ENCODE measurements around the gene SPOCK3. TPM values are rescaled to one million over a fixed set of nuclear protein-coding genes. Genes with fewer than 3 reads are reported as not detected.
"Not testable (repeated sequence)": the region's sequence is repeated elsewhere in the genome, so short reads cannot be mapped to it uniquely, and the experiment has no call there.

The SPOCK3 gene
- total RNA-seq, 3 donors from 2014 or later, result not detected

GRCh38 chr4:166724369-166724768, 509.9 kb downstream of the SPOCK3 start:
- DNase-seq, result no peak
- Mint-ChIP-seq H3K27me3 (ENCODE audit: low read depth) (no peaks in the 10 kb centered on the region), H3K9me3 (peaks cover 12% of the 10 kb centered on the region)

GRCh38 chr4:166723532-166724140, 510.7 kb downstream of the SPOCK3 start:
- H3K27me3 Mint-ChIP-seq (ENCODE audit: low read depth), result no peaks in the 10 kb centered on the region
- no peak overlapping the region for H3K4me3 Mint-ChIP-seq
- H3K9me3 Mint-ChIP-seq, result peaks cover 12% of the 10 kb centered on the region
- H3K36me3 Mint-ChIP-seq (ENCODE audit: insufficient read depth), result no peaks in the 10 kb centered on the region
- ATAC-seq (no peak), DNase-seq (no peak)
- H3K4me1 Mint-ChIP-seq (ENCODE audit: low read depth), result no peaks in the 10 kb centered on the region

More at GRCh38 chr4:166724369-166724768, 509.9 kb downstream of the SPOCK3 start:
- no peak for ATAC-seq
- H3K36me3 Mint-ChIP-seq (ENCODE audit: insufficient read depth), result no peaks in the 10 kb centered on the region
- H3K4me1 Mint-ChIP-seq (ENCODE audit: low read depth), result no peaks in the 10 kb centered on the region
- H3K4me3 Mint-ChIP-seq, result no peak overlapping the region

- not testable (repeated sequence) for ATAC-seq
Measured at GRCh38 chr4:166715748-166716713, 518.3 kb downstream of the SPOCK3 start.

GRCh38 chr4:166700592-166700991, 533.7 kb downstream of the SPOCK3 start:
- no peak for ATAC-seq
- H3K27me3 Mint-ChIP-seq (ENCODE audit: low read depth), result no peaks in the 10 kb centered on the region

More at GRCh38 chr4:166715748-166716713, 518.3 kb downstream of the SPOCK3 start:
- H3K4me3 Mint-ChIP-seq; DNase-seq; H3K4me1 Mint-ChIP-seq (ENCODE audit: low read depth); H3K36me3 Mint-ChIP-seq (ENCODE audit: insufficient read depth); H3K27me3 Mint-ChIP-seq (ENCODE audit: low read depth): not testable (repeated sequence)
- peaks cover 22% of the 10 kb centered on the region for H3K9me3 Mint-ChIP-seq

GRCh38 chr4:166688835-166689234, 545.5 kb downstream of the SPOCK3 start:
- DNase-seq (no peak), ATAC-seq (no peak)
- H3K27me3 Mint-ChIP-seq (ENCODE audit: low read depth), result no peaks in the 10 kb centered on the region
- no peak overlapping the region for H3K4me3 Mint-ChIP-seq
- no peaks in the 10 kb centered on the region for H3K4me1 Mint-ChIP-seq (ENCODE audit: low read depth)
- no peaks in the 10 kb centered on the region for H3K36me3 Mint-ChIP-seq (ENCODE audit: insufficient read depth)
- H3K9me3 Mint-ChIP-seq, result peaks cover 9% of the 10 kb centered on the region

More at GRCh38 chr4:166700592-166700991, 533.7 kb downstream of the SPOCK3 start:
- no peak for DNase-seq
- Mint-ChIP-seq H3K4me3 (no peak overlapping the region), H3K4me1 (ENCODE audit: low read depth) (no peaks in the 10 kb centered on the region), H3K36me3 (ENCODE audit: insufficient read depth) (no peaks in the 10 kb centered on the region), H3K9me3 (peaks cover 11% of the 10 kb centered on the region)

- no peaks in the 10 kb centered on the region for H3K27me3 Mint-ChIP-seq (ENCODE audit: low read depth)
- no peak for ATAC-seq
- no peak overlapping the region for H3K4me3 Mint-ChIP-seq
- no peak for DNase-seq
- no peaks in the 10 kb centered on the region for H3K4me1 Mint-ChIP-seq (ENCODE audit: low read depth)
- H3K9me3 Mint-ChIP-seq, result peaks cover 9% of the 10 kb centered on the region
- H3K36me3 Mint-ChIP-seq (ENCODE audit: insufficient read depth), result no peaks in the 10 kb centered on the region
Measured at GRCh38 chr4:166687828-166688227, 546.5 kb downstream of the SPOCK3 start.

Data from activated T-cell treated with anti-CD3 and anti-CD28 coated beads, Interleukin-2, amount 50 U/mL, for 4 hours (primary cell).